ENCODE results near the gene ASPHD2. TPM values are rescaled to one million over a fixed set of nuclear protein-coding genes. Genes with fewer than 3 reads are reported as not detected.

Gene ASPHD2
- total RNA-seq, 2 experiments from 2014 or later: 12.0 to 14.0 TPM

DNA sequence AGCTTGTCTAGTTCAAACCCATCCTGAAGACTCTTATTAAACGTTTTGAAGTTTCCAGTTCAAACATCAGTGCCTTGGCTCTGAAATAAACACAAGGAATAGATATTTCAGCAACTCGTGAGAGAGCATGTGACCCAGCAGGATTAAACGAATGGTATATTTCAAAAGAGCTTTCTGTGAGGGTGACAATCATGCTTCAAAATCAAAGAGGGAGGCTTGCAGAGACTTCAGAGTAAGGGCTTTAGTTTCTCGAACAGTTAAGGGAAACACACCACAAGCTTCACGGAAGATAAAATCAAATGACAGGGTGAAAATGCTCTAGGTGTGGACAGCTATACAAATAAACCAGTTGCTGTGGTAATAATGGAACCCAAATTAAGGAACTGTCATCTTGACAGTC lies 53.1 kb downstream of the ASPHD2 start:
- DNase-seq (no peak), ATAC-seq (no peak)
- H3K4me1 Mint-ChIP-seq (ENCODE audit: low read depth): peaks cover 71% of the 10 kb centered on the region
- ChIA-PET POLR2A (interaction anchor here (0.7 to 3.6 kb wide), 7 partner anchors 8 to 190 kb away, joined by 3 to 16 read pairs (median 4); no protein-coding TSS in a partner anchor), CTCF (interaction anchor here (0.9 to 7.7 kb wide), 12 partner anchors 8 to 191 kb away, joined by 3 to 48 read pairs (median 7); no protein-coding TSS in a partner anchor)
- H3K27ac Mint-ChIP-seq: peak overlapping the region; percentile 98
- no peak for TF ChIP-seq CTCF (IDR thresholded peaks at IDR 0.05)
- H3K4me3 Mint-ChIP-seq: peak overlapping the region; percentile 94
- no peaks in the 10 kb centered on the region for H3K27me3 Mint-ChIP-seq
- no peaks in the 10 kb centered on the region for H3K9me3 Mint-ChIP-seq
- intact Hi-C loops (cut with micrococcal nuclease): no loop called here
- H3K36me3 Mint-ChIP-seq (ENCODE audit: low read depth): peaks cover 43% of the 10 kb centered on the region

DNA sequence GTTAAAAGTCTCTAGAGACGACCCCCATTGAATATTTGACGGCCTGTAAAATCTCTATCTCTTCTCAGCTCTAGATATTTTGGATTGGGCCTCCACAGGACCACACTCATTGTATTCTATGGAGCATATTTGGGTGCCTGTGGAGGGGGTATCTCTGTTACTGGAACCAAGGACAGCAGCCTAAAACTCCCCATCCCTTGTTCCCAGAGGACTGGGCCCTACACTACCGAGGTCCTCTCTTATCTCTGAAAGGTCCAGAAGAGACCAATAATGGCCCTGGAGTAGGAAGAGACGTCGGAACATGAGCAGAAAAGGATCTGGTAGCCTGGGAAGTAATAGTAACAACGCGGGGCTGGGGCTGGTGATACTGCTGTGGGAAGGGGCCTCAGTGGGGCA lies 54.0 kb downstream of the ASPHD2 start:
- H3K27ac Mint-ChIP-seq: peak overlapping the region; percentile 98
- ChIA-PET CTCF (interaction anchor here (1.1 to 7.7 kb wide), 11 partner anchors 9 to 190 kb away, joined by 3 to 48 read pairs (median 8); no protein-coding TSS in a partner anchor), POLR2A (interaction anchor here (0.7 to 3.6 kb wide), 18 partner anchors 9 to 748 kb away, joined by 3 to 16 read pairs (median 4); partner anchors contain the start of genes ASPHD2 and TFIP11)
- peaks cover 62% of the 10 kb centered on the region for H3K4me1 Mint-ChIP-seq (ENCODE audit: low read depth)
- intact Hi-C loops (cut with micrococcal nuclease): no loop called here
- H3K4me3 Mint-ChIP-seq: peak overlapping the region; percentile 94
- DNase-seq (no peak), ATAC-seq (no peak)
- H3K9me3 Mint-ChIP-seq: no peaks in the 10 kb centered on the region
- no peaks in the 10 kb centered on the region for H3K27me3 Mint-ChIP-seq
- peaks cover 35% of the 10 kb centered on the region for H3K36me3 Mint-ChIP-seq (ENCODE audit: low read depth)
- no peak for TF ChIP-seq CTCF (IDR thresholded peaks at IDR 0.05)

DNA sequence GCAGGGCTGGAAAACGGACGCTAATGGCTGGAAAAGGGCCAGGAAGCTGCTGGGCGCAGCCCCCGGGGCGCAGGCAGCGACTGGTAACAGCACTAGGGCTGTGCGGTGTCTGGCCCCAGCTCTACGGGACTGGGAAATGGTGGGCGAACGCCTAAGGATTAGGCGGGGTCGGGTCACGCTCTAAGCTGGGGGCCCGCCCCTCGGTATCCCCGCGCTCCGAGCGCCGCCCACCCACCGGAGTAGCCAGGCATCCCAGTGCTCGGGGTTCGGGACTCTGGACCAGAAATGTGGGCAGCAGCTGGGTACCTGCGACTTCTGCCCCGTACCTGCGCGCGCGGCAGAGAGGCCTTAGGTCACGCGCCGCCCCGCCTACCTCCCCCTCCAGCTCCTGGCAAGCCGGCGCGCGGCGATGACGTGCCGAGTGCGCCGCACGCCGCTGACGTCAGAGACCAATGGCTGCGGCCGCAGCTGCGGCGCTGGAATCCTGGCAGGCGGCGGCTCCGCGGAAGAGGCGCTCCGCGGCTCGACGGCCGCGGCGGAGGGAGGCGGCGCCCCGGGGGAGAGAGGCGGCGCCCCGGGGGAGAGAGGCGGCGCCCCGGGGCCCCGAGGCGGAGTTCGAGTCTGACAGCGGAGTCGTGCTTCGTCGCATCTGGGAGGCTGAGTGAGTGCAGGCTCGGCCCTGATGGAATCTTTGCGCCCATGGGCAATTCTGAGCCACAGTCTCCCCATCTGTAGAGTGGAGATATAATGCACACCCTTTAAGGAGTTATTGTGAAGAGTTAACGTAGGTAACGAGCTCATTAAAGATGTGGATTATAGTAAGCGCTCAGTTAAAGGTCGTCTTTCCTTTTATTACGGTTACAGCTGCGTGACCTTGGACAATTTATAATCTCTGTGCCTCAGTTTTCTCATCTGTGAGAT lies 54.6 kb downstream of the ASPHD2 start, which contains the start of the genes HPS4 and SRRD:
Gene HPS4 (minus strand): TSS at position 345 of the 921 bp plus-strand sequence. CDS start 2,021 bp downstream, outside the sequence.
Gene SRRD (plus strand): TSS at position 439 of the 921 bp plus-strand sequence. CDS start 14 bp downstream, at position 453.
- ATAC-seq (peak; percentile 81), DNase-seq (peak; percentile 92)
- ChIA-PET CTCF (interaction anchor here (0.9 to 7.7 kb wide), 13 partner anchors 9 to 190 kb away, joined by 3 to 48 read pairs (median 3); no protein-coding TSS in a partner anchor), POLR2A (interaction anchor here (0.6 to 3.6 kb wide), 24 partner anchors 8 to 748 kb away, joined by 3 to 16 read pairs (median 4); partner anchors contain the start of genes ASPHD2 and TFIP11)
- Mint-ChIP-seq H3K4me3 (peak within 1 kb of the TSS; percentile 94), H3K27me3 (no peaks in the 10 kb centered on the region), H3K27ac (peak within 1 kb of the TSS; percentile 98), H3K9me3 (no peaks in the 10 kb centered on the region), H3K4me1 (ENCODE audit: low read depth) (peaks cover 61% of the 10 kb centered on the region), H3K36me3 (ENCODE audit: low read depth) (peaks cover 36% of the 10 kb centered on the region)
- intact Hi-C loops (cut with micrococcal nuclease): no loop called here
- no peak for TF ChIP-seq CTCF (IDR thresholded peaks at IDR 0.05)

GRCh38 chr22:26484360-26484706 lies 55.3 kb downstream of the ASPHD2 start:
- Mint-ChIP-seq H3K27me3 (no peaks in the 10 kb centered on the region), H3K4me1 (ENCODE audit: low read depth) (peaks cover 54% of the 10 kb centered on the region), H3K9me3 (no peaks in the 10 kb centered on the region), H3K27ac (peak overlapping the region; percentile 89), H3K36me3 (ENCODE audit: low read depth) (peaks cover 36% of the 10 kb centered on the region), H3K4me3 (peak overlapping the region; percentile 94)
- CTCF ChIA-PET: interaction anchor here (0.9 to 3.7 kb wide), 10 partner anchors 15 to 181 kb away, joined by 3 to 14 read pairs (median 3); no protein-coding TSS in a partner anchor
- no peak for ATAC-seq
- no peak for TF ChIP-seq CTCF (IDR thresholded peaks at IDR 0.05)
- POLR2A ChIA-PET: interaction anchor here (0.6 to 3.6 kb wide), 17 partner anchors 8 to 198 kb away, joined by 3 to 16 read pairs (median 5); no protein-coding TSS in a partner anchor
- intact Hi-C loops (cut with micrococcal nuclease): no loop called here
- no peak for DNase-seq
